Bronchial epithelial cell (primary cell): ENCODE results near the gene TENM3. TPM values are rescaled to one million over a fixed set of nuclear protein-coding genes. Genes with fewer than 3 reads are reported as not detected.

Experiments
- DNase-seq: peaks from one replicate; pipeline ENCODE4 v3.0.0-alpha.2; 2010; ENCODE audit warnings: low read depth
- FAIRE-seq: peaks from 2 replicates; lab custom pipeline; 2011; peaks lifted over from hg19 to GRCh38; lab: Jason Lieb, UNC
- H3K27me3 ChIP-seq: 2 replicates; pipeline ENCODE4 v1.5.1; 2011; ENCODE audit warnings: low read length; ENCODE audit not compliant: control insufficient read depth, insufficient read depth
- H3K36me3 ChIP-seq: 2 replicates; pipeline ENCODE4 v1.5.1; 2011; ENCODE audit warnings: low read length; ENCODE audit not compliant: control insufficient read depth, insufficient read depth
- H3K4me3 ChIP-seq: 2 replicates; pipeline ENCODE4 v1.5.1; 2011; ENCODE audit warnings: mild to moderate bottlenecking, low read depth, low read length, control low read depth
- total RNA-seq: library from RNA; depleted of rRNA; stranded (reverse); fragments of >200 nt; gene quantifications from 2 replicates; pipeline ENCODE4 v1.2.1, GENCODE V29; 2014
- TF ChIP-seq, protein P1 (sequence below): IDR thresholded peaks from 2 replicates; pipeline ENCODE4 v1.5.1; 2011; ENCODE audit warnings: mild to moderate bottlenecking, moderate library complexity, low read length, control low read depth, inconsistent platforms; ENCODE audit not compliant: insufficient read depth, severe bottlenecking

The TENM3 gene
- total RNA-seq, 1 donor from 2014 or later = 1.3 TPM

DNA sequence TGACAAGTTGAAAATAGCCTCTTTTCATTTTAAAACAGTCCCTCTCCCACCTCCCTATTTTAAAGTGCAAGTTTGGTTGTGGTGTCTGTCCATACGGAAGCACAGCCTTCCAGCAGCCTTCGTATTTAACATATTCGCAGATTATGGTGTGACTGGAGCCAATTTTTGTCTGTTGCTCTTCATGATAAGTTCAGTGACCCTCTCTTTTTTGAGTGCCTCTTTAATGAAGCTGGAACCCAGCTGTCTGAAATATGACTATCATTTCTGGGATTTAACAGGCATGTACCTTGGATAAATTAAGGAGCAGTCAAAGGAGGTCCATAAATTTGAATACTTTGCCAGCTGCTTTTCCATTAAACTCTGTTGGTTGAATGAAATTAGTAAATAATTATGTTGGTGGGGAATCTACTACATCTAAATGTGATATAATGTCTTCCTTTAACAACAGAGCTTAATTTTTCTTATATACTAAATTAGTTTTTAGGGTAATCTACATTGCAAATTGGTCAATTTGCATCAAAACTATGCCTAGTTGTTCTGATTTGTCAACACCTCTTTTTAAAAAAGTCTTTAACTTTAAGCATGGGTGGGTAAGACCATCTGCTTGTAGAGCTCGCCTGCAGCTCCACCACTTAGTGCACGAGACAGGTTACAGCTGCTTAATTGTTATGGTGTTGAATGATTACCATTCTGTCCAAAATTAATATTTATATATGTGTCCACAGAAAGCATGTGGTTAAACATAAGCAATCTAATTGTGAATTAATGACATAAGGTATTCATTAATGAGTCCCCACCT lies 457.4 kb downstream of the TENM3 start:
- TF ChIP-seq, protein P1, sequence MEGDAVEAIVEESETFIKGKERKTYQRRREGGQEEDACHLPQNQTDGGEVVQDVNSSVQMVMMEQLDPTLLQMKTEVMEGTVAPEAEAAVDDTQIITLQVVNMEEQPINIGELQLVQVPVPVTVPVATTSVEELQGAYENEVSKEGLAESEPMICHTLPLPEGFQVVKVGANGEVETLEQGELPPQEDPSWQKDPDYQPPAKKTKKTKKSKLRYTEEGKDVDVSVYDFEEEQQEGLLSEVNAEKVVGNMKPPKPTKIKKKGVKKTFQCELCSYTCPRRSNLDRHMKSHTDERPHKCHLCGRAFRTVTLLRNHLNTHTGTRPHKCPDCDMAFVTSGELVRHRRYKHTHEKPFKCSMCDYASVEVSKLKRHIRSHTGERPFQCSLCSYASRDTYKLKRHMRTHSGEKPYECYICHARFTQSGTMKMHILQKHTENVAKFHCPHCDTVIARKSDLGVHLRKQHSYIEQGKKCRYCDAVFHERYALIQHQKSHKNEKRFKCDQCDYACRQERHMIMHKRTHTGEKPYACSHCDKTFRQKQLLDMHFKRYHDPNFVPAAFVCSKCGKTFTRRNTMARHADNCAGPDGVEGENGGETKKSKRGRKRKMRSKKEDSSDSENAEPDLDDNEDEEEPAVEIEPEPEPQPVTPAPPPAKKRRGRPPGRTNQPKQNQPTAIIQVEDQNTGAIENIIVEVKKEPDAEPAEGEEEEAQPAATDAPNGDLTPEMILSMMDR = no peak
- Histone ChIP-seq H3K36me3 (no peaks in the 10 kb centered on the region), H3K4me3 (no peak overlapping the region), H3K27me3 (no peaks in the 10 kb centered on the region)
- DNase-seq = no peak
- no peak for FAIRE-seq

DNA sequence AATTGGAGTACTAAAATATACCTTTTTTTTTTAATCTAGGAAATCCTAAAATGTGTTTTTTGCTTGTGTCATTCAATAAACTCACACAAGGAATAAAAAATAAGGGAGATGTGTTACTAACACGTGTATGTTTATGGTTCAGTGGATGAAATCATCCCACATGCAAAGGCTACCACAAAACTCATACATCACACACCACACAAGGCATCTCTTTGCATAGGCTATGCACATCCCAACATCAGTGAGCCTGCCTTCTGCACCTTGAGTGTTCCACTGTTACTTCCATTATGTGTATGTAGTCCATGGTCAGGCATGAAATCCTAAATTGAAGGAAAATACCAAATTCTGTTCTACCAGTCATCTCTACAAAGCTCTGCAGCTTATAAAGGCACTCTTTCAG lies 460.9 kb downstream of the TENM3 start:
- DNase-seq (no peak), FAIRE-seq (no peak)
- Histone ChIP-seq H3K27me3 (no peaks in the 10 kb centered on the region), H3K36me3 (no peaks in the 10 kb centered on the region), H3K4me3 (no peak overlapping the region)
- TF ChIP-seq, protein P1 = no peak

DNA sequence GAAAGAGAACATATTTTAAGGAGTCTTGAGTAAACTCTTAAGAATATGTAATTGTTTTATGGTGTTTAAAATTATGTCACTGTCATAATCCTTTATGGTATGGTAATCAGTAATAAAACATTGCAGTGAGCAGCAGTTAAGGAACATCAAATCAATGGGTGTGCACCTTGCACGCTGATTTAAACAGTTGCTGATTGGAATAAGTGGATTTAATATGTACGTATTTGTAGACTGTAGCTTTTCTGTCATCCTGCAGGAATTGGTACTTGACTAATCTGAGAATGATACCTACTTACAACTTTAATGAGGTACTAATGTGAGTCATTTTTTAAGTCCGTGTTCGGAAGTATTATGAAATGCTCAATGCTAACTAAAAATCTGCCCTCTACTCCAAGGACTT lies 461.7 kb downstream of the TENM3 start:
- FAIRE-seq (no peak), DNase-seq (no peak)
- Histone ChIP-seq H3K4me3 (no peak overlapping the region), H3K27me3 (no peaks in the 10 kb centered on the region), H3K36me3 (no peaks in the 10 kb centered on the region)
- TF ChIP-seq, protein P1 = no peak

DNA sequence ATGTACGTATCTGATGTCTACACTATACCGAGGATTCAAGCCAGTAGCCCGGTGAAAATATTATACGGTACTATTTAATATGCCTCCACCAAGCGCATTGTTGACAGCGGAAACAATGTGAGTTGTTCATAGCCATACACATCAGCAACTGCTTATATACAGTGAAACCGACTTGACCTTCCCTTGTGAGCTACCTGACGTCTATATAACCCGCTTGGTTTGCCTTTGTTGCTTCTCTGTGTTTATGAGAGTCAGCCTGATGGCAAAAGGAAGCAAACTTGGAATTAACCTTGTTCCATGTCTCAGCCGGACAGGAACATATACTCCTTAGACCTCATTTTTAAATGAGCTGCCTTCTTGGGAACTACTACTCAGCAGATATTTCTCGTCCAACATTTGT lies 462.2 kb downstream of the TENM3 start:
- Histone ChIP-seq H3K27me3 (no peaks in the 10 kb centered on the region), H3K36me3 (no peaks in the 10 kb centered on the region), H3K4me3 (no peak overlapping the region)
- TF ChIP-seq, protein P1 = no peak
- no peak for DNase-seq
- no peak for FAIRE-seq

DNA sequence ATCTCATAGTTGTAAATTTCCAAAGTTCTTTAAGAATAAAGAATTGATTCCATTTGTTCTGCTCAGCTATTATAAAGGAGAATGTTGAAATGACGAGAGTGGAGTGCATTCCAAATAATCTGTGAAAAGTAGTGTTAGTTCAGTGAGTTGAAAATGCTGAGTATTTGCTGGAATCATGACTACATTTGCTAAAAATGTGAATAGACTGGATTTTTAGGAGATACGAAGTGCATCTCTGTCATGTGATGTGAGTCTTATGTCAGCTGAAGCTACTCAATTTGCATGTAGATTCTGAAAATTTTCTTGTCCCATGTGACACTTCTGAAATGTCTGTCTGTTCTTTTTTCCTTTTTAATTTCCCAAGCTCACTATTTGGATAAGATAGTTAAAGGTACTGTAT lies 468.0 kb downstream of the TENM3 start:
- FAIRE-seq = no peak
- TF ChIP-seq, protein P1 = no peak
- H3K27me3 ChIP-seq = no peaks in the 10 kb centered on the region
- no peak for DNase-seq
- H3K36me3 ChIP-seq = no peaks in the 10 kb centered on the region
- no peak overlapping the region for H3K4me3 ChIP-seq

DNA sequence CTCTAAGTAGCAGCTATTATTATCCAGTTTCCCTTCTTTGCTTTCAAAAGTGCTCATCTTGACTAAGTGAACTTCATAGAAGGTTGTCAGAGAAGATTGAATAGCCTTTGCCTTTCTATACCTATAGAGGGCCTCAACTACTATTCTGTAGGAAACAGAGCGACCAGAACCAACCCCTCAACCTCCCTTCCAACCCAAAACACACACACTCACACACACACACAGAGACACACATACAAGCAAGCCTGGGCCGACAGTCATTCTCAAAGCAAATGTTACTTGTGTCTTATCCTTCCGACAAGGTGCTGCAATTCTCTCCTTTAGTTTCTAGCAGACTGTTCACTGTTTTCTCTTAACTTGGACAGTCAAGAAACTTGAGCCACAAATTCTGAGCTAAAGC lies 472.3 kb downstream of the TENM3 start:
- Histone ChIP-seq H3K4me3 (no peak overlapping the region), H3K36me3 (no peaks in the 10 kb centered on the region), H3K27me3 (no peaks in the 10 kb centered on the region)
- FAIRE-seq (no peak), DNase-seq (no peak)
- TF ChIP-seq, protein P1 = no peak
